ENCODE measurements around the gene MSRB3. TPM values are rescaled to one million over a fixed set of nuclear protein-coding genes. Genes with fewer than 3 reads are reported as not detected.
A peak's percentile ranks its signal among the peaks of the same experiment; 100 is the strongest.

MSRB3 gene
- total RNA-seq, 1 donor from 2014 or later, result 1.1 TPM

GRCh38 chr12:65501935-65502334, 223.5 kb downstream of the MSRB3 start:
- H3K9me3 Mint-ChIP-seq (ENCODE audit: low read depth), result no peaks in the 10 kb centered on the region
- no peak for TF ChIP-seq CTCF (IDR thresholded peaks at IDR 0.05; ENCODE audit: unreplicated experiment)
- peaks cover 19% of the 10 kb centered on the region for H3K27me3 Mint-ChIP-seq
- H3K36me3 Mint-ChIP-seq (ENCODE audit: insufficient read depth), result no peaks in the 10 kb centered on the region
- H3K27ac Mint-ChIP-seq, result no peak overlapping the region
- peaks cover 12% of the 10 kb centered on the region for H3K4me1 Mint-ChIP-seq (ENCODE audit: low read depth)
- DNase-seq (ENCODE audit: low spot score, unreplicated experiment), result no peak
- H3K4me3 Mint-ChIP-seq (ENCODE audit: low read depth), result no peak overlapping the region

- Mint-ChIP-seq H3K4me3 (ENCODE audit: low read depth) (no peak overlapping the region), H3K4me1 (ENCODE audit: low read depth) (peaks cover 19% of the 10 kb centered on the region), H3K27ac (no peak overlapping the region), H3K9me3 (ENCODE audit: low read depth) (no peaks in the 10 kb centered on the region), H3K36me3 (ENCODE audit: insufficient read depth) (no peaks in the 10 kb centered on the region), H3K27me3 (peaks cover 13% of the 10 kb centered on the region)
- DNase-seq (ENCODE audit: low spot score, unreplicated experiment), result no peak
- TF ChIP-seq CTCF (IDR thresholded peaks at IDR 0.05; ENCODE audit: unreplicated experiment), result no peak
Measured at GRCh38 chr12:65504417-65504816, 225.9 kb downstream of the MSRB3 start.

- Mint-ChIP-seq H3K4me1 (ENCODE audit: low read depth) (peaks cover 26% of the 10 kb centered on the region), H3K36me3 (ENCODE audit: insufficient read depth) (no peaks in the 10 kb centered on the region), H3K27me3 (peaks cover 5% of the 10 kb centered on the region), H3K4me3 (ENCODE audit: low read depth) (no peak overlapping the region), H3K9me3 (ENCODE audit: low read depth) (no peaks in the 10 kb centered on the region), H3K27ac (no peak overlapping the region)
- no peak for DNase-seq (ENCODE audit: low spot score, unreplicated experiment)
- TF ChIP-seq CTCF (IDR thresholded peaks at IDR 0.05; ENCODE audit: unreplicated experiment), result no peak
Measured at GRCh38 chr12:65505386-65506121, 227.1 kb downstream of the MSRB3 start.

GRCh38 chr12:65508276-65509035, 230.0 kb downstream of the MSRB3 start:
- Mint-ChIP-seq H3K36me3 (ENCODE audit: insufficient read depth) (no peaks in the 10 kb centered on the region), H3K4me1 (ENCODE audit: low read depth) (peaks cover 34% of the 10 kb centered on the region), H3K27me3 (peaks cover 3% of the 10 kb centered on the region), H3K4me3 (ENCODE audit: low read depth) (no peak overlapping the region), H3K9me3 (ENCODE audit: low read depth) (no peaks in the 10 kb centered on the region), H3K27ac (no peak overlapping the region)
- no peak for DNase-seq (ENCODE audit: low spot score, unreplicated experiment)
- no peak for TF ChIP-seq CTCF (IDR thresholded peaks at IDR 0.05; ENCODE audit: unreplicated experiment)

- H3K9me3 Mint-ChIP-seq (ENCODE audit: low read depth), result no peaks in the 10 kb centered on the region
- no peaks in the 10 kb centered on the region for H3K36me3 Mint-ChIP-seq (ENCODE audit: insufficient read depth)
- peaks cover 3% of the 10 kb centered on the region for H3K27me3 Mint-ChIP-seq
- peaks cover 33% of the 10 kb centered on the region for H3K4me1 Mint-ChIP-seq (ENCODE audit: low read depth)
- TF ChIP-seq CTCF (IDR thresholded peaks at IDR 0.05; ENCODE audit: unreplicated experiment), result no peak
- H3K27ac Mint-ChIP-seq, result peak overlapping the region; percentile 91
- H3K4me3 Mint-ChIP-seq (ENCODE audit: low read depth), result no peak overlapping the region
- DNase-seq (ENCODE audit: low spot score, unreplicated experiment), result no peak
Measured at GRCh38 chr12:65510007-65510406, 231.5 kb downstream of the MSRB3 start.
